Measurements from ENCODE around the gene HNRNPH3.

GRCh38 chr10:68362590-68362989 lies 30.7 kb downstream of the HNRNPH3 start:
- TF ChIP-seq, protein P1, sequence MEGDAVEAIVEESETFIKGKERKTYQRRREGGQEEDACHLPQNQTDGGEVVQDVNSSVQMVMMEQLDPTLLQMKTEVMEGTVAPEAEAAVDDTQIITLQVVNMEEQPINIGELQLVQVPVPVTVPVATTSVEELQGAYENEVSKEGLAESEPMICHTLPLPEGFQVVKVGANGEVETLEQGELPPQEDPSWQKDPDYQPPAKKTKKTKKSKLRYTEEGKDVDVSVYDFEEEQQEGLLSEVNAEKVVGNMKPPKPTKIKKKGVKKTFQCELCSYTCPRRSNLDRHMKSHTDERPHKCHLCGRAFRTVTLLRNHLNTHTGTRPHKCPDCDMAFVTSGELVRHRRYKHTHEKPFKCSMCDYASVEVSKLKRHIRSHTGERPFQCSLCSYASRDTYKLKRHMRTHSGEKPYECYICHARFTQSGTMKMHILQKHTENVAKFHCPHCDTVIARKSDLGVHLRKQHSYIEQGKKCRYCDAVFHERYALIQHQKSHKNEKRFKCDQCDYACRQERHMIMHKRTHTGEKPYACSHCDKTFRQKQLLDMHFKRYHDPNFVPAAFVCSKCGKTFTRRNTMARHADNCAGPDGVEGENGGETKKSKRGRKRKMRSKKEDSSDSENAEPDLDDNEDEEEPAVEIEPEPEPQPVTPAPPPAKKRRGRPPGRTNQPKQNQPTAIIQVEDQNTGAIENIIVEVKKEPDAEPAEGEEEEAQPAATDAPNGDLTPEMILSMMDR (tag by site-specific recombination; IDR thresholded peaks at IDR 0.05): no peak
- TF ChIP-seq ZNF510 (tag by site-specific recombination; IDR thresholded peaks at IDR 0.05; ENCODE audit: insufficient replicate concordance) (no peak), ZFP3 (tag by site-specific recombination; IDR thresholded peaks at IDR 0.05; ENCODE audit: low read depth) (no peak), ZNF184 (tag by site-specific recombination; IDR thresholded peaks at IDR 0.05) (no peak), ZNF473 (tag by site-specific recombination; IDR thresholded peaks at IDR 0.05) (no peak), KLF8 (tag by site-specific recombination; IDR thresholded peaks at IDR 0.05) (no peak), ZNF658 (tag by site-specific recombination; IDR thresholded peaks at IDR 0.05) (no peak), ZSCAN16 (tag by site-specific recombination; IDR thresholded peaks at IDR 0.05) (no peak)

Measured in HEK293 (cell line).